ENCODE results near the gene WRAP73.
"Not testable (repeated sequence)": the region's sequence is repeated elsewhere in the genome, so short reads cannot be mapped to it uniquely, and the experiment has no call there.

Gene WRAP73

DNA sequence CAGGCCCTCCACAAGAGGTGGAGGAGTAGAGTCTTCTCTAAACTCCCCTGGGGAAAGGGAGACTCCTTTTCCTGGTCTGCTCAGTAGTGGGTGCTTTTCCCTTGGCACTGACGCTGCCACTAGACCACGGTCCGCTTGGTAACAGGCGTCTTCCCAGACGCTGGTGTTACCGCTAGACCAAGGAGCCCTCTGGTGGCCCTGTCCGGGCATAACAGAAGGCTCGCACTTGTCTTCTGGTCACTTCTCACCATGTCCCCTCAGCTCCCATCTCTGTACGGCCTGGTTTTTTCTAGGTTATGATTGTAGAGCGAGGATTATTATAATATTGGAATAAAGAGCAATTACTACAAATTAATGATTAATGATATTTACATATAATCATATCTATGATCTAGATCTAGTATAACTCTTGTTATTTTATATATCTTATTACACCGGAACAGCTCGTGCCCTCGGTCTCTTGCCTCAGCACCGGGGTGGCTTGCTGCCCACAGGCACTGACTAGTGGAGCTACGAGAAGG, 28.7 kb downstream of the WRAP73 start:
- not testable (repeated sequence) for H3K4me3 ChIP-seq (ENCODE audit: low read length)
- peak; percentile 55 for TF ChIP-seq CTCF (conservative IDR thresholded peaks at IDR 0.05; ENCODE audit: low read length)
- peak; percentile 17 for DNase-seq (ENCODE audit: low read depth)

GRCh38 chr1:3620708-3621107, 29.2 kb downstream of the WRAP73 start:
- no peak for TF ChIP-seq CTCF (conservative IDR thresholded peaks at IDR 0.05; ENCODE audit: low read length)
- DNase-seq (ENCODE audit: low read depth), result no peak
- H3K4me3 ChIP-seq (ENCODE audit: low read length), result no peak overlapping the region

DNA sequence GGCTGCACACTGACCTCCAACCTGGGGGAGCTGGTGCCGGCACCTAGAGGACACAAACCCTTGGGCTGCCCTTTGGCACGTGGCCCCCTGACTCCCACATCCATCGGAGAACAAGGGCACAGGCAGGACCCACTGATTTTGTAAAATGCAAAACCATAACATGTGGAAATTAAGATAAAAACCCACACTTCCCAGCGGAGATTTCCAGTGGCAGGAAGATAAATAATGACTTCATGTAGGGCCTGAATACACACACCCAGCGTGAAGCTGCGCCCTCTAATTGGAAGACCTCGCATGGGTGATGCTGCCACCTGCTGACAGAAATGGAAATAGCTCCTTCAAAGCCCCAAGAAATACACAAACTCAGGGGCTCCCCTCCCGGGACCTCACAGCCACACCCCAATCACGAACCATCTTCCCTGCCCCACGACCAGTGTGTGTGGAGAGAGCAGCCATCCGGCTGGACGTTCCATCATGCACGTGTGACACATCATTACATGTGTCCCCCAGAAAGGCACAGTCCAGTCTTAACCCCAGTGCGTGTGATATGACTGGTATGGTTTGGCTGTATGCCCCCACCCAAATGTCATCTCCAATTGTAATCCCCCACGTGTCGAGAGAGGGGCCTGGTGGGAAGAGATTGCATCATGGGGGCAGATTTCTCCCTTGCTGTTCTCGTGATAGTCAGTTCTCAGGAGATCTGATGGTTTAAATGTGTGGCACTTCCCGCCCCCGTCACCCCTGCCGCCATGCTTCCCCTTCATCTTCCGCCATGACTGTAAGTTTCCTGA, 30.8 kb downstream of the WRAP73 start:
- DNase-seq (ENCODE audit: low read depth), result peak; percentile 76
- no peak overlapping the region for H3K4me3 ChIP-seq (ENCODE audit: low read length)
- peak; percentile 86 for TF ChIP-seq CTCF (conservative IDR thresholded peaks at IDR 0.05; ENCODE audit: low read length)

DNA sequence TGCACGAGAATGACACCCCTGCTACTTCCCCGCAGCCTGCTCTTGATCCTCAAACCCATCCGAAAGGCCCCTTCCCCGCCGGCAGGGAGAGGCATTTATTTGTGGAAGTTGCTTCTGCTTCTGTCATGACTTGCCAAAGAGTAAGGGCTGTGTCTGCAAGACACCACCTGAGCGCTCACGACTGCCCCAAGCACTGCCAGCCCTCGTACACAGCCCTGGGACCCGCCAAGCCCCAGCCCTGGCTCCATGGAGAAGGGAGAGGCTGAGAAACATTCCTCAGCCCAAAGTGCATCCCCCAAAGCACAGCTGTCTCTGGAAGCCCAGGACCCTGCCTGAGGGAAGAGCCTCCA, 31.4 kb downstream of the WRAP73 start:
- TF ChIP-seq CTCF (conservative IDR thresholded peaks at IDR 0.05; ENCODE audit: low read length), result no peak
- DNase-seq (ENCODE audit: low read depth), result no peak
- H3K4me3 ChIP-seq (ENCODE audit: low read length), result no peak overlapping the region

DNA sequence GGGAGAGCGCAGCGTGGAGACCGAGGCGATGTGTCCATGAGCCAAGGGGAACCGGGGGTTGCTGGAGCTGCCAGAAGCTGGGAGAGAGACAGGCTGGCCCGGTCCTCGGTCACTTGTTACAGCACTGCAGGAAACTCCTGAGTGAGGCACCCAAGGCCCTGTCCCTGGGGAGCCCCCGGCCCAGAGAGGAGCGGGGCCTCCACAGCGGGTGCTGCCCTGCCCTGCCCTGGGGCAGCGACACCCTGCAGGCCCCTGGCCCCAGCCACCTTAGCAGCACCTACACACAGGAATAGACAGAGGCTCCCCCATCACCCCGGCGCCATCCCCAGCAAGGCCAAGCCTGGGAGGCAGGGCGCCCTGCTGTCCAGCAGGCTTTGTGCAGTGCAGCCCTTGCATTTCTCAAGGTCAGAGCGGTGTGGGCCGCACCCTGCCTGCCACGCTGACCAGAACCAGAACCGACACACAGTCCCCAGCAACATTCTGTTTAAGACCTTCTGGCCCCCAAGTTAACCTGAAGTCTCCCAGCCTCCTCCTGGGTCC, 32.0 kb downstream of the WRAP73 start:
- TF ChIP-seq CTCF (conservative IDR thresholded peaks at IDR 0.05; ENCODE audit: low read length), result no peak
- DNase-seq (ENCODE audit: low read depth), result no peak
- no peak overlapping the region for H3K4me3 ChIP-seq (ENCODE audit: low read length)

DNA sequence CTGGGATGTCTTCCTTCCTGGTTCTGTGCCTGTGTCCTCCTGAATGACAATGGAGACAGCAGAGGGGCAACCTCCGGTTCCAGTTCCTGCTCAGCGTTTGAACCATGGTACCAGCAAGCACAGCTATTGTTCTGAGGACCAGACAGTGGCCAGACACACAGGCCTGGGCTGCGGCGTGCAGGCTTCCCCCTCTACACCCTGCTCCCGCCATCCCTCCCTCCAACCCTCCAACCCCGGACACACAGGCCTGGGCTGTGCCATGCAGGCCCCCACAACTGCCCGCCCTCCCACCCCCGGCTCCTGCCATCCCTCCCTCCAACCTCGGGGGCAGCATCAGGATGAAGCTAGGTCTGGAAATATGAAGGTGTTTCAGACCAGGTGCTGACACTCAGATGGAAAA, 33.0 kb downstream of the WRAP73 start:
- DNase-seq (ENCODE audit: low read depth), result no peak
- no peak for TF ChIP-seq CTCF (conservative IDR thresholded peaks at IDR 0.05; ENCODE audit: low read length)
- no peak overlapping the region for H3K4me3 ChIP-seq (ENCODE audit: low read length)
